HG03108 (cell line): ENCODE measurements around the gene CLCN3.
"Not testable (repeated sequence)": the region's sequence is repeated elsewhere in the genome, so short reads cannot be mapped to it uniquely, and the experiment has no call there.

Experiments
- ATAC-seq: cut with Tn5 transposase; IDR thresholded peaks from one replicate; pipeline ENCODE4 v1.9.1; 2021; ENCODE audit warnings: moderate library complexity; ENCODE audit not compliant: unreplicated experiment

Gene CLCN3

DNA sequence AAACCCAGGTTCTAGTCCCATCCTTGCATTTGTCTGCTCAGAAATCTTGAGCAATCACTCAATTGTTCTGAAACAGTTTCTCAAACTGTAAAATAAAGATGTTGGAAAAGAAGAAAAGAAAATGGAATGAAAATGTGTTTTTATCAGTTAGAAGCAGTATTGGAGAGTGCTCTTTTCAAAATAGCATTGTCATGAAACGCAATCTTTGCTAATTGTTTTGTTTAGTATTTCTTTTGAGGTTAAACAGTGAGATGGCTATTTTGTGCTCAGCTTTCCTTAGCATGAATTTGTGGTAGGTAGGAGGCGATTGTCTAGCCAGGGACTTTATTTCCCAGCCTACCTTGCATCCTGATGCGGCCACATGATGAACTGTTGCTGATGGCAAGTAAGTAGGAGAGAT, 148.0 kb downstream of the CLCN3 start:
- ATAC-seq, result no peak

DNA sequence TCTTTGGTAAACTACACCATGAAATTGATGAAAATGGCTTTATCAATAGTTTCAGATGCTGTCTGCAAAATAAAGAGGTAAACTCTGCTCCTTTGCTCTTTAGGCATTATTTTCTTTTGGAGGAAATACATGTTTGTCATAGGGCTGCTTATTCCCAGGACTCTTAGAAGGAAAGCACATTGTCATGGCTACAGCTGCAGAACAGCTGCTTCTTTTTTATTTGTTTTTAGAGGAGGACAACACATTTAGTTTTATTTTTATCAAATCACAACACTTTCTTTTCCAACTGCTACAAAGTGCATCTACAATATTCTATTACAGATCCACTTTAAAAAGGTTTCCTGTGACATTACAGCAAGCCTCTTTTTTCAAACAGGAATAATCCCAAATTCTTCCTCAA, 150.0 kb downstream of the CLCN3 start:
- ATAC-seq, result no peak

- not testable (repeated sequence) for ATAC-seq
Measured at GRCh38 chr4:169771556-169772080, 151.2 kb downstream of the CLCN3 start.
